Measurements from ENCODE around the gene FMN1.
"Not testable (repeated sequence)": the region's sequence is repeated elsewhere in the genome, so short reads cannot be mapped to it uniquely, and the experiment has no call there.

FMN1 gene

DNA sequence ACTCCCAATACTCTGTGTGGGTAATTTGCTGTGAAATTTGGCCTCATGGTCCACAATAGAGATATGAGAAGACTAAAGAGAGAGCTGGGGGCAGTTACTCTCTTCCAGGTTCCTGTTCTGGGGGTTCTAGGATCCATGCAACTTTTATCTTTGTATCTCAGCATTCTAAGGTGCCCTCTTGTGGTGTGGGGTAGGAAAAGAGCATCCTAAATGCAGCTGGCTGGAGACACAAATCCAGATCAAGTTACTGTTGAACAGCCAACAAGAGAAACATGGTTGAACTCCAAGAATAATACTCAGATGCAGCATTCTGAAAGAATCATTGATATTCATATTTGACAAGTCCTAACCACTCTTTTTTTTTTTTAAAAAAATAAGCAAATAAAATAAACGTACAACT is 238.5 kb downstream of the FMN1 start:
- Mint-ChIP-seq H3K4me3 (peak overlapping the region in 1 of 3 experiments; percentile 31), H3K27ac (peak overlapping the region in 2 of 3 experiments; percentile 47 to 54), H3K27me3 (ENCODE audit: low read depth) (no peaks in the 10 kb centered on the region), H3K9me3 (peaks cover 3% of the 10 kb centered on the region), H3K4me1 (peaks cover 49% of the 10 kb centered on the region), H3K36me3 (ENCODE audit: low read depth) (peaks cover 8% of the 10 kb centered on the region)
- TF ChIP-seq, protein P1, sequence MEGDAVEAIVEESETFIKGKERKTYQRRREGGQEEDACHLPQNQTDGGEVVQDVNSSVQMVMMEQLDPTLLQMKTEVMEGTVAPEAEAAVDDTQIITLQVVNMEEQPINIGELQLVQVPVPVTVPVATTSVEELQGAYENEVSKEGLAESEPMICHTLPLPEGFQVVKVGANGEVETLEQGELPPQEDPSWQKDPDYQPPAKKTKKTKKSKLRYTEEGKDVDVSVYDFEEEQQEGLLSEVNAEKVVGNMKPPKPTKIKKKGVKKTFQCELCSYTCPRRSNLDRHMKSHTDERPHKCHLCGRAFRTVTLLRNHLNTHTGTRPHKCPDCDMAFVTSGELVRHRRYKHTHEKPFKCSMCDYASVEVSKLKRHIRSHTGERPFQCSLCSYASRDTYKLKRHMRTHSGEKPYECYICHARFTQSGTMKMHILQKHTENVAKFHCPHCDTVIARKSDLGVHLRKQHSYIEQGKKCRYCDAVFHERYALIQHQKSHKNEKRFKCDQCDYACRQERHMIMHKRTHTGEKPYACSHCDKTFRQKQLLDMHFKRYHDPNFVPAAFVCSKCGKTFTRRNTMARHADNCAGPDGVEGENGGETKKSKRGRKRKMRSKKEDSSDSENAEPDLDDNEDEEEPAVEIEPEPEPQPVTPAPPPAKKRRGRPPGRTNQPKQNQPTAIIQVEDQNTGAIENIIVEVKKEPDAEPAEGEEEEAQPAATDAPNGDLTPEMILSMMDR (IDR thresholded peaks at IDR 0.05; ENCODE audit: unreplicated experiment in 3 of 3) = peak; percentile 42 to 56 (median 47)

DNA sequence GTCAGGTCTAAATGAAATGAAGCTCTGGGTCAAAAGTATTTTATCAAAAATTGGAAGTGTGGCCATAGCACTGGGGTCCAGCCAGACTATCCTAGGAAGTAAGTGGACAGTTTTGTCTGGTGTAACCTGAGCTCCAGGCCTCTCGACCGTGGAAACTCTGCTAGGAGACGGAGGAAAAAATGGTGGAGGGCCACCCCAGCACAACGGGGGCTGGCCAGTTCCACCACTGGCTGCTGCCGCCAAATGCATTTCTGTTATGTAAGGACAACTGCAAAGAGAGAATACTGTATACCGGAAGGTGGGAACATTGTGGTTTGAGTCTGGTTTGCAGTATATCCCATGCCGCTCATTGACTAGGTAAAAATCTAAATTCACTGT is 241.0 kb downstream of the FMN1 start:
- peak overlapping the region; percentile 75 to 87 (median 77) for H3K27ac Mint-ChIP-seq
- peaks cover 5% of the 10 kb centered on the region for H3K9me3 Mint-ChIP-seq
- H3K27me3 Mint-ChIP-seq (ENCODE audit: low read depth) = no peaks in the 10 kb centered on the region
- peak overlapping the region; percentile 8 to 45 (median 15) for H3K4me3 Mint-ChIP-seq
- H3K4me1 Mint-ChIP-seq = peaks cover 49% of the 10 kb centered on the region
- TF ChIP-seq, protein P1 (IDR thresholded peaks at IDR 0.05; ENCODE audit: unreplicated experiment in 3 of 3) = no peak
- H3K36me3 Mint-ChIP-seq (ENCODE audit: low read depth) = peaks cover 6% of the 10 kb centered on the region

DNA sequence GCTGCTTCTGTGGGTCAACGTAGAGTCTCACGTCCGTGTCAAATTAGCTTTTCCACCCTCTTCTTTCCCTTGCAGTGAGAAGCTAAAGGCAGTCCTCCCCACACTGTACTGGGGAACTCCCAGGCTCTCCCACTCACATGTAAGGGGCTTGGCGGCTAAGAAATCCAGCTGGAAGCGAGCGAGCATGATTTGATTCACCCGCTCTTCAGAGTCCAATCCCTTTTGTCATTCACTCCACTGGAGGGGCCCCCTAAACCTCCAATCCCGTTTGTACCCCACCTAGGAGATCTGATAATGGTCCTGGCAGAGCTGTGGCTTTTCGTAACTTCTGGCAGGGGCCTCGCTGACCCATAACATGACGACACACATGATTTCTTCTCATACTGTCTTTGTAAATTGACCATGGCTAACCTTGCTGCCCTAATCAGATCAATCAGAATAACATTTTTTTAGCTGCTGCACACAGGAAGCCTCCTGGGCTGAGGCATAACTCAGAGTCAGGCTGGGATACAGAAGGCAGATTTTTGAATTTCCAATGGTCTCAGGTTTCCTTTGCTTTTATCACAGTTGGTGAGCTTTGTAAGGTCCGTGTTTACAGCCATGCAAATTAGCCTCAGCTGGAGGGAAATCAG is 241.5 kb downstream of the FMN1 start:
- H3K27ac Mint-ChIP-seq = peak overlapping the region; percentile 75 to 87 (median 77)
- TF ChIP-seq, protein P1 (IDR thresholded peaks at IDR 0.05; ENCODE audit: unreplicated experiment in 3 of 3) = no peak
- peaks cover 6% of the 10 kb centered on the region for H3K36me3 Mint-ChIP-seq (ENCODE audit: low read depth)
- H3K27me3 Mint-ChIP-seq (ENCODE audit: low read depth) = no peaks in the 10 kb centered on the region
- peak overlapping the region; percentile 8 to 45 (median 15) for H3K4me3 Mint-ChIP-seq
- peaks cover 49% of the 10 kb centered on the region for H3K4me1 Mint-ChIP-seq
- peaks cover 5% of the 10 kb centered on the region for H3K9me3 Mint-ChIP-seq

DNA sequence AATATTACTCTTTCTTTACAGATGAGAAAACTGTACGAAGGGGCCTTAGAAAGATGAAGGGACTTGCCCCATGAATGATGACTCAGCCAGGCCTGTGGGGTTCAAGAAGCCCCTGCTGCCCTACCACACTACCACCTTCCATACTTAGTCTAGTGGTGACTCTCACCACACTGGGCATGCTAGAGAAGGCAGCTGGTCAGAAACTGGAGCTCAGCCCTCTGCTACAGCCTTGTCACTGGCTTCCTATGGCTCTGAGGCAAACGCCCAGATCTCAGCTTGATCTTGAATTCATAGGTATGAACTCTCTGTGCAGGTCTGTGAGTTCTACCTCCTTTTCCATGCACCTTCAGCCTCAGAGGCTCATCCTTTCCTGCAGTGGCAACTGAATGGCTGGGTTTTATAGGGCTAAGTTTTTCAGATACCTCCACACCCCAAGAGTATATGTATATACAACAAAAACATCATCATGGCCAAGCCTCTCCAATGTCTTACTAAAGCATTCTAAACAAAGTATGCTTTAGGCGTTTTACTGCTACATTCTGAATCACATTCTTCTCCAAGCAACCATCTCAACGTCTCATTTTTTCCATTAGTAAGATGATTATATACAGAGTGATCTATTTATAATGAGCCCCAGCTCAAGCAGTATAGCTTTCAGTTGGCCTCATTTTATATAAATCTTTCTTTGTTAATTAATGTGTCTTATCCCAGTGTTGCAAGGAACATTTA is 242.6 kb downstream of the FMN1 start:
- Mint-ChIP-seq H3K9me3 (peaks cover 5% of the 10 kb centered on the region), H3K4me3 (no peak overlapping the region), H3K27ac (peak overlapping the region; percentile 75 to 87 (median 77)), H3K4me1 (peaks cover 45% of the 10 kb centered on the region), H3K36me3 (ENCODE audit: low read depth) (peaks cover 6% of the 10 kb centered on the region), H3K27me3 (ENCODE audit: low read depth) (no peaks in the 10 kb centered on the region)
- TF ChIP-seq, protein P1 (IDR thresholded peaks at IDR 0.05; ENCODE audit: unreplicated experiment in 3 of 3) = no peak

DNA sequence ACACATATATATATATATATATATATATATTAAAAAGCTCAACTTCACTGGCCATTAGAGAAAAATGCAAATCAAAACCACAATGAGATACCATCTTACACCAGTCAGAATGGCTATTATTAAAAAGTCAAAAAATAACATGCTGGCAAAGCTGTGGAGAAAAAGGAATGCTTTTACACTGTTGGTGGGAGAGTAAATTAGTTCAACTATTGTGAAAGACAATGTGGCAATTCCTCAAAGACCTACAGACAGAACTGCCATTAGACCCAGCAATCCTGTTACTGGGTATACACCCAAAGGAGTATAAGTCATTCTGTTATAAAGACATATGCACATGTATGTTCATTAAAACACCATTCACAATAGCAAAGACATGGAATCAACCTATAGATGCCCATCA is 244.5 kb downstream of the FMN1 start:
- not testable (repeated sequence) for H3K27ac Mint-ChIP-seq; H3K4me3 Mint-ChIP-seq; H3K27me3 Mint-ChIP-seq (ENCODE audit: low read depth); H3K9me3 Mint-ChIP-seq
- peaks cover 12% of the 10 kb centered on the region for H3K36me3 Mint-ChIP-seq (ENCODE audit: low read depth)
- H3K4me1 Mint-ChIP-seq = peaks cover 28% of the 10 kb centered on the region

DNA sequence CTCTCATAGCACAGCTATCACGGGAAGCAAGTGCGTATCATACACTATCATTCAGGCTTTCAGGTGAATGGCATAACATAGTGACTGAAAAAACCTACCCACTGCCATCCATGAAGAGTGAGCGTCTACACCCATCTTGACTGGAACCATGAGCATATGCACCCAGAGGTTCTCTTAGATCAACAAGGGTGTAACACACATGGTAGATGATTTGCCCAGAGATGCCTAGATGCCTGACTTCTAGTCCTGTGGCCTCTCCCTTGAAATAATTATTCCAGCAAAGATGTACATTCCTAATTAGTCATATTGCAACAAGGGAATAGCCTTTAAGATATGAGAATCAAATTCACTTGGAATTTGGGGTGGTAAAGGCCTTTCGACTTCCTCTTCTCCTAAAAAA is 248.3 kb downstream of the FMN1 start:
- Mint-ChIP-seq H3K36me3 (ENCODE audit: low read depth) (peaks cover 12% of the 10 kb centered on the region), H3K9me3 (peaks cover 5% of the 10 kb centered on the region), H3K4me3 (no peak overlapping the region)

More for the DNA sequence above, 248.3 kb downstream of the FMN1 start:
- peaks cover 18% of the 10 kb centered on the region for H3K4me1 Mint-ChIP-seq
- TF ChIP-seq, protein P1 (IDR thresholded peaks at IDR 0.05; ENCODE audit: unreplicated experiment in 3 of 3) = no peak
- H3K27ac Mint-ChIP-seq = no peak overlapping the region
- H3K27me3 Mint-ChIP-seq (ENCODE audit: low read depth) = no peaks in the 10 kb centered on the region

Measured in nephron (organoid).